Hematopoietic multipotent progenitor cell treated with erythropoietin and hydrocortisone succinate and interleukin-3 and kit ligand, for 6 days (in vitro differentiated cells): ENCODE measurements around the gene LDLRAD3.
"Not testable (repeated sequence)": the region's sequence is repeated elsewhere in the genome, so short reads cannot be mapped to it uniquely, and the experiment has no call there.

Experiments
- DNase-seq: peaks from one replicate; pipeline ENCODE4 v3.0.0-alpha.2; 2015

Gene LDLRAD3

DNA sequence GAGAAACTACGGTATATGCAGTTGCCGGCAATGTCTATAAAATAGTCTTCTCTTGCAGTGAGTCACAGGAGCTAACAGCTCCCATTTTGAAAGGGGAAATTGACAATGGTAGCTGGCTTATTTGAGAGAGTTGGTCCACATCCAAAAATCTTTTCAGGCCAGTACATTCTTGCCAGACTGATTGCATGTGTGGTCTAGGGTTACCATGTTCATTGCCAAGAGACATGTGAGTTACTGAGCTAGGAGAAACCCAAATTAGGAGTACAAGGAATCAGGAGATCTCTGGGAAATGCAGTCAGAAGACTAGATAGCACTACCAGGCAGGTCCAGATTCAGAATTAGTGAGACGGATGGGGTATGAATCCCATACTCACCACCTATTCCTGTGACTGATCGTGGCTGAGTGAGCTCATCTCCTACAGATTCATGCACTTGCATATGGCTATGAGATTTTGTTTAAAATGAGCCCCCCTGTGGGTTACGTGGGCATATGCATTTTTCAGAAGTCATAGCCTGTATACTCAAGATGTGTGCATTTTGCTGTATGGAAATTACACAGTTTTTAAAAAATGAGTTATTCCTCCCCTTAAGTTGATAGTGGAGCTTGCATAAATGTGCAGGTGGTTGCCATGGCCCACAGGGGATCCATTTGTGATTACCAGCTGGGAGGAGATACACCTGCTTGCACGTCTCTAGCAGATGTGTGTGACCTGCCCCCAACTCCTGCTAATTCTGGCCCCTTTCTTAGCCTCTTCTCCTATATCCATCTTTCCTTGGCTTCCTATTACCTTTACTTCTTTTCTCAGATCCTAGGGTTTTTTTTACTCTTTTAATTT lies 242.7 kb downstream of the LDLRAD3 start:
- no peak for DNase-seq

DNA sequence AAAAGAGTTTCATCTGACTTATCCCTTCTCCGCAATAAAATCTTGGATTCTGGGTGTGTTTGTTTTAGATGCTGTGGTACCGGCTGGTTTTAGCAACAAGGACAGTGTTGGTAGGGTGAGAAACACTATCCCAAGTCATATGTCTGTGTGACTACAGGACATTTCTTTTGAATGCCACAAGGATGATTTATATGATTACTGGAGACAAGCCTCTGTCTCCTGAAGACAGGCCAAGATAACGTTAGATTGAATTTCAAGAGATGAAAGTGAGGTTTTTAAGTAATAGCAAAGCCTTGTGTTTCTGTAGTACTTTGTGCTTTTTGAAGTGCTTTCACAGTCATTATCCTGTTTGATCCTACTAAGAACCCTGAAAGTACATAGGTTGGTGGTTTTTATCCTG lies 243.8 kb downstream of the LDLRAD3 start:
- no peak for DNase-seq

DNA sequence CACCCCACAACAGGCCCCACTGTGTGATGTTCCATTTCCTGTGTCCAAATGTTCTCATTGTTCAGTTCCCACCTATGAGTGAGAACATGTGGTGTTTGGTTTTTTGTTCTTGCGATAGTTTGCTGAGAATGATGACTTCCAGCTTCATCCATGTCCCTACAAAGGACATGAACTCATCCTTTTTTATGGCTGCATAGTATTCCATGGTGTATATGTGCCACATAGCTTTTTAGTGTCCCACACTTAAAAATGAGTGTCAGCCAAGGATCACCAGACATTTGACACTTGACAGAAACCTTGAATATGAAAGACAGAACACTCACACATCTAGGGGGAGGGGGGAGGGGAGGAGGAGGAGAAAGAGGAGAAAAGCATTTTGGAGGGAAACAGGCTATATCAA lies 245.9 kb downstream of the LDLRAD3 start:
- DNase-seq: not testable (repeated sequence)

DNA sequence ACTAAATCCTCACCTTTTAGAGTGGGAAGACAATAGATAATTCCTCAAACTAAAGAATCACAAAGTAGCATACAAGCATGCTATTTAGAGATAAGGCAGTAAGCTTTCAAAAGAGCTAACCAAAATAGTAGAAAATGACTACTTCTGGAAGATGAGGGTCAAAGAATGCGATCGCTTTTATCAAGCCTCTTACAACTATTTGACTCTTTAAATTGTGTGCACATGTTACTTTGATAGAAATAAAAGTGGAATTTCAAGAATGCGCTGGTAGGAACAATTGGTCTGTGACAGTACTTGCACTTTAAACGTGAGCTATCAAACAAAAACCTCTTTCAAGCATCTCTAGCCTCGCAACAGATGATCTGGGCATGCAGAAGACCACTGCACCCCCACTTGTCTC lies 248.1 kb downstream of the LDLRAD3 start:
- no peak for DNase-seq

DNA sequence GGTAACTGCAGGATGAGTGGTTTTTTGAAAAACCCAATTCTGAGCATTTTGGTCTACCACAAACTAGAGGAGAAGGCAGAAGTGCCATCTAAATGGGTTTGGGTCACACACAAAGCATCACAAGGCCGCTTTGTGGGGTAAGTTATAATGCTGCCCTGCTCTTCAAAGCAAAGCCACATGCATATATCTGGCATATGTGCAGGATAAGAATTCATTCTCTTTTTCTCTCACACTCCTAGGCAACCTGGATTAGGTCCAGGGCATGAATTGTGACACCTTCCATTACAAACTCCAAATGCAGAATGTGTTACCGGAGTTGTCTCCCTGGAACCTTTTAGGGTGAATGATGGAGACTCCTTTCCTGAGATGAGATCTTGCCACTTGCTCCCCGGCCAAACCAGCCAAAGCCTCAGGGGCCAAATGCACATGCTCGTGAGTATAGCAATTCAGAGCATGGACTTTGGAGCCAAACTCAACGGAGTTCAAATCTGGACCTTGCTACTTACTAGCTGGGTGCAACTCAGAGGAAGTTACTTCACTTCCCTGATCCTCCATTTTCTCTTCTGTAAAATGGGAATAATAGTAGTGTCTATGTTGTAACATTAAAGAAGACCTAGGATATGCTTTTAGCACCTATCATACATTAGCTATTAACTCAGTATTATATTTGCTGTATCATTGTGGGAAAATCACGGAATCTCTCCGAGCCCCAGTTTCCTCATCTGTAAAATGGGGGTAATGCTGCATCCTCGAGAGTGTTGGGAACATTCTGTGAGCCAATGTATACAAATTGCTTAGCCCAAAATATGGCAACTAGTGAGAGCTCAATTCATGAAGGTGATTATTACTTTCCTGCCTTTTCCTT lies 248.8 kb downstream of the LDLRAD3 start:
- no peak for DNase-seq

DNA sequence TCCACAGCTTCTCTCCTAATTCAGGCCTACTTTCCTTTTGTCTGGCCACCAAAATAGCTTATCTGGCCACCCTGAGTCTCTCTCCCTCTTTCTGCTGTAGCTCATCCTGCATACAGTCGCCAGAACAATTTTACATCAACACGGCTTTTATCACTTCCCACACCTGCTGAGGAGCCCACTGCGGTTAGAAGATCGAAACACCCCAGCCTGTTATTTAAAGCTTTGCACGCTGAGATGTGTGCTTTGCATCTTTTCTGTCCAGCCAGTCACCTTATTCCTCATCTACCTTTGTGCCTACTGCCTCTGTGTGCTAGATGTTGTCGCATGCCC lies 249.4 kb downstream of the LDLRAD3 start:
- DNase-seq: peak; percentile 31

DNA sequence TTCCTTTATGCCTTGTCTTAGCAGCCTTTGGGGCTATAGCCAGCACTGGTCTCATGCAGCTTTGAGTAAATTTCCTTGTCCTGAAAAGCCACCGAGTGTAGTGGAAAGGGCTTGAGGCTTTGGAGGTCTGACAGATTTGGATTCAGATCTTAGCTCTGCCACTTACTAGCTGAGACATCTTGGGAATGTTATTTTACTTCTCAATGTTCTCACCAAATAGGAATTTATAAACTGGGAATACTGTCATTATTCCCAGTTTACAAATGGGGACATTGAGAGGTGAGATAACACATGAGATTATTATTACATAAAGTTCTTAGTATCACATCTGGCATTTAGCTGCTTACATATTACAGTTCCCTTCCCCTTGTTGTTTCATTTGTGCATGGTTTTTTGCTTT lies 249.9 kb downstream of the LDLRAD3 start:
- no peak for DNase-seq

DNA sequence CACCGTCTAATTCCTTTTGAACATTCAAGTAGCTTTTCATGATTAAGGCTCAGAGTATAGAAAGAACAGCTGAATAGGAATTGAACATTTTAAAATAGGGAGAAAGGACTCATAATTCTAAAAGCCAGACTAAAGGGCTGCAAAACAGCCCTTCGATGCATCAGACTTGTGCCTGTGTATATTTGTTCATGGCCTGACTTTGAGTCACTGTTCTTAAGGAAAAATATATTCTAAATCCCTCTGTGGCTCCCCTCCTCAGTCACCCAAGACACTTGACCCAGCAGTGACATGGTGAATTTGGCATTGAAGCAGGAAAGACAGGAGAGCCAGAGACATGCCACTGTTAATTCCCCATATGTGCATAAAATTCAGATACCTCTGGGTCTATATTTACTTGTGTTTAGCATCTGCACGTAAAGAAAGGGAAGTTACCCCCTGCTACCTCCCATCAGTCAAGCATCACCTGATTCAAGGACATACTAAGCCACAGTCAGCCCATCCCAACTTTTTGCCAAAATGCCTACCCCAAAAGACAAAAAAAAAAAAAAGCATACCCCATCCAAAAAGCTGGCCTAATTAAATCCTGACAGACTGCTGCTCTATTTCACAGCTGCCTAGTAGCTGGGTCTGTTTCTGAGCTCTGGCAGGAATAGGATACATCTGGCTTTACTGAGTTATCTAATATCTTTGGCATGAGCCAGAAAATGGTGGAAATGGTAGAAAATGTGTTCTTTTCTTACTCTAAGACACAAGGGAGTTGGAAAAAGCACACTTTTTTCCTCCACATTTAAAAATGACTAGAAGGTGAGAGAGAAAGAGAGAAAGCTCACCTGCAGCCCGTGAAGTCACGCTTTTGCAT lies 251.9 kb downstream of the LDLRAD3 start:
- no peak for DNase-seq

DNA sequence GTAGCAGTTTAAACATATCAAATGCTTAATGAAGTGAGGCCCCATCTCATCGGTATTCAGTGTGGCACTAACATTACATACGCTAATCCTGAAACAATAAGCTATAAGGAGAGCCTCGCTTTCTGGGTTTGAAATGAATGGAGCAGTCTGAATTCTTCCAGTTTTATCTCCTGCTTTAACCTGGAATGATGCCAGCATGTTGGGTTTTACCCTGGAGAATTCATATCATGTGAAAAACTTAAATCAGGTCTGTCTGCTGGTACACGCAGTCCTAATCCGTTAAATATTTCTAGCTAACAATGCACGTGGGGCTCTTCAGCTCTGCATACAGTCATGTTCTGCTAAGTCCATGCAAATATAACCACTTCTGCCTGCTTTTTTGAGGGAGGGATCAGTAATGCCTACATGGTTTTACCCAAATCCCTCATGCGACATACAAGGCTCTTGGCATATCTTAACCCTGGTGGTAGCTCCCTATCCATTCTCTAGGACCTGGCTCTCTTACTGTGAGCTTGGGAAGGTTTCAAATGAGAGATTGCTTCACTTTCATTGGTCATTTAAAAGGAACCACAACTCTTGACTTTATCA lies 252.6 kb downstream of the LDLRAD3 start:
- DNase-seq: no peak

DNA sequence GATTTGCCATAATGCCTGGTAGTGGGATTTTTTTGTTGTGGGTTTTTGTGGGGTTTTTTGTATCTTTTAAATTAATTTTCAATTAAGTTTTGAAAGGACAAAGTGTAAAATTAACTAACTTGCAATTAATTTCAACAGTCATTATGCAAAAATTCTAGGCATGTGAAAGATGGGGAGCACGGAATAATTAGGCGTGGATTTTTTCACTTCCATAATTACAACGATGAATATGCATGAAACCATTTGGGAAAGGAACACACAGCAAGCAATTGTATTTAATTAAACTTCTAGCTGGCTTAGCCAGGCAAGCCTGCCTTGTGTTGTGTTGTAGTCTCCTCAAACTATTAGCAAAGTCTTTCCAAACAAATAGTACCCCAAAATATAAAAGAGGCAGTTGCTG lies 257.5 kb downstream of the LDLRAD3 start:
- DNase-seq: no peak

DNA sequence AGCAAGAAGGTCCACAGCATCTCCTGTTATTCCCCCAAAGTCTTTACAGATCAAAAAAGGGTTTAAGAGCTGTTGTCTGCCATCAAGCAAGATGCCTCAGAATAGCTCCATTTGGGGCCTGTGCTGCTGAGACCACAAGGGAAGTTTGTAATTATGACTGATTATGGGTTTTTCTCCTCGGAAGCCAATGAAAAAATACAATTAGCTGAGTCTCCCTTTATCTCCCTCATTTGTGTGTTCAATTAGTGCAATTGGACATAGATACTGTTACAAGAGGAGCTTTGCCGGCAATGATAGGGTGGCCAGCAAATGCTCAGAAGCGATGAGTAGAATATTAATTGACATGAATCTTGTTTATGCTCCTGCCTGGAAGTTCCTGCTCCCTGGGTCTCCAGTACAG lies 261.7 kb downstream of the LDLRAD3 start:
- no peak for DNase-seq

DNA sequence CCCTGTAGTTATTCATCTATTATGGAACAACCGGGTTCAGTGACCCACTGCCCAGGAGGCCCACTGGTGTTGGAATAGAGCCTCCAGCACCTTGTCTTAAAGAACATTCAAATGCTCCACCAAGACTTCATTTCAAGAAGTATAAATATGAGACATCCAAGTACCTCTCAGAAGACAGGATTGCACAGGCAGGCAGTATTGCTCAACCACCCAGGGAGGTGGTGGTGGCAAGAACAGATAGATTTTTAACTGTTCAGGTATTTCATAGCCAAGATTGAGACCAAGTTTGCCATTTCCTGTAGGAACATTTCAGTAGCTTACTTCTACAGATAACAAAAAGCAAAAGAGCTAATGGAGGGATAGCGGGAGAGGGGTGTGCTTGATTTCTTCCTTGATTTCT lies 266.7 kb downstream of the LDLRAD3 start:
- DNase-seq: no peak

DNA sequence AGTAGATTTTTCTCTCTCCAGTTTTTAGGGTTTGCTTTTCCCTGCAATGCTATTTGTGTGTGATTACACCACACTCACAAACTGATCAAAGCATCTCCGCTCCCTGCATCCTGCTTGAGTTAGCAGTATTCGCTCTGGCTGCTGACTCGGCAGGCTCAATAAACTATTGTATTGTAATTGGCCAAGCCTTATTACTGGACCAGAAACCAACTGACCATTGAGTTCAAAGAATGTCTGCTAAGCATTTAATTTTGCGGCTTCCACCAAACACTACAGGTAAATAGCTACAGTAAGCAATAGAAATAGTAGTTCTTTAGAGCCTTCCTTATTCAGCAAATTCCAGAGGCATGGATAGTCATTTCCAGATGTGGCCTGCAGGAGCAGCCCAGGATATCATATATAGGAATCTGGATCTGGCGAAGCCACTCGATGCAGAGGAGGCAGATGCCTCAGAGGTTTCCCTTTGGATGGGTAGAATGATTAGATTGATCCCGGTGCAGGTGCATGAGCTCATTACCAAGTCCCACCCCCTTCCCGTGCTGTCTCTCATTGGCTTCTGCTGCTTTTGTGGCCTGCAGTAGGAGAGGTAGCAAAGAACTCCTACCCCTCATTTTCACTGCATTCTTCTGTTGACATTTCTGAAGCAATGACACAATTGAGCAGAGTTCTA lies 268.0 kb downstream of the LDLRAD3 start:
- DNase-seq: no peak

DNA sequence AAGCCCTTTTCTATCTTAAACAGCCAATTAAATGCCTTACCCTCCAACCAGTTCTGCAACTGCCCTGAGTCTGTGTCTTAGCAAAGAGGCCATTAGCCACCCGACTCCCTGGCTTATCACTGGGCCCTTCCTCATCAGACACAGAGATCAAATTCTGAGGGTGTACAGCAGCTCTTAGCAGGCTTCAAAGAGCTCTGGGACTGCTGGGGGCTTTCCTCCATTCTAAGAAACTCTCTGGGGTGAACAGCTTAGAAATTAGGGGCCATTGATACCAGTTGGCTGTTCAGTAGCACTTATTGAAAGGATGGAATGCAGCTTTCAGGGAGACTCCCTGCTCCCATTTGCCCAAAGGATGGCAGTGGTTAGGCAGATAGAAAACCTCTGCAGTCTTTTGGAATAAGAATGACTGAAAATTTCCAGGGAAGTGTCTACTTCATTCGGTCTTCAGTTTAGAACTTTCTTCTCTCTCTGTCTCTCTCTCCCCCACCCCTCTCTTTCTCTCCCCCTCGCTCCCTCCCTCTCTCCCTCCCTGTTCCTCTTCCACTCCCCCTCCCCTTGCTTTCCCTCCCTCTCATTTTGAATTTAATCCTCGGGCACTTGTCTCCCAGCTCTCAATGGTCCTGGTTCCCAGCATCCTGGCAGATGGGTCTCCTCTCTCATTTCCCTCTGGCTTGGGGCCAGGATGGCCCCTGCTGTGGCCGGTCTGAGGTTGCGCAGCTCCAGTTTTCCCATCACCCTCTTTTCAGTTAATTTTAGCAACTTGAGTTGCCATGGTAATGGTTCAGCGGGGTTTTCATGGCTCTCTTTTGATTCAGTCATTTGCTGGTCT lies 268.9 kb downstream of the LDLRAD3 start:
- no peak for DNase-seq

DNA sequence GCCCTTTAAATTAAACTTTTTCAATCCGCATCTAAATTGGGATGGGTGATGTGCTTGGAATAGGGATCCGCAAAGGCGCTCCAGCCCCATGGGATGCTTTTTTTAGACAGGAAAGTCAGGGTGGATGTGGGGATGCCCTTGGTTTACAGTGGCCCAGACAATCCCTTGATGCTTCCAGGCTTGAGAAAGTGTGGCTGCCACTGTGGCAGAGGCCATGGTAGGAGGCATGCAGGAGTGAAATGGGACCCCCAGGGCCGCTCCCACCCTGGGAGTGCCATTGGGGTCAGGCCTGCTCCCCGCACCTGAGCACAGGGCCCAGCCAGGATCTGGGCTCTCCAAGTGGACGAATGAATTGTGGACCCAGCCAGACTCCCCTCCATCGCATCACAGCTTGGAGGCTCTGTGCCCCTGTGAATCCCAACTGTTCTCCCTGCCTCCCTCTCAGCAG lies 269.6 kb downstream of the LDLRAD3 start:
- DNase-seq: no peak

DNA sequence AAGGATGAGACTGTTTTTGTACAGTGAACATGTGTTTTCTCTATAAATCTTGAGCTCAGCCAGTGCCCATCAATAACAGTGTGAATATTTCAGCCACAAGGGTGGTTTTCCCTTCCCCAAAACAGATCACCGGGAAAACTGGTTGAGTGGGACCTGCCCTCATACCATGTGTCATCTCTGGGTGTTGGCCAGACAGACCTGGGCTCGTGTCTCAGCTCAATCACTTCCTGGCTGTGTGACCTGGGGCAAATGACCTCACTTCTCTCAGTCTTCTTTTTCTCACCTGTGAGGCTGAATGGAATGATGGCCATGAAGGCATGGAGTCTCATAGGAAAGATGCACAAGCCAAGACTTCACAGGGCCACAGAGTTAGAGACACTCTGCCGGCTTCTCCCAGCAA lies 270.6 kb downstream of the LDLRAD3 start:
- DNase-seq: no peak

DNA sequence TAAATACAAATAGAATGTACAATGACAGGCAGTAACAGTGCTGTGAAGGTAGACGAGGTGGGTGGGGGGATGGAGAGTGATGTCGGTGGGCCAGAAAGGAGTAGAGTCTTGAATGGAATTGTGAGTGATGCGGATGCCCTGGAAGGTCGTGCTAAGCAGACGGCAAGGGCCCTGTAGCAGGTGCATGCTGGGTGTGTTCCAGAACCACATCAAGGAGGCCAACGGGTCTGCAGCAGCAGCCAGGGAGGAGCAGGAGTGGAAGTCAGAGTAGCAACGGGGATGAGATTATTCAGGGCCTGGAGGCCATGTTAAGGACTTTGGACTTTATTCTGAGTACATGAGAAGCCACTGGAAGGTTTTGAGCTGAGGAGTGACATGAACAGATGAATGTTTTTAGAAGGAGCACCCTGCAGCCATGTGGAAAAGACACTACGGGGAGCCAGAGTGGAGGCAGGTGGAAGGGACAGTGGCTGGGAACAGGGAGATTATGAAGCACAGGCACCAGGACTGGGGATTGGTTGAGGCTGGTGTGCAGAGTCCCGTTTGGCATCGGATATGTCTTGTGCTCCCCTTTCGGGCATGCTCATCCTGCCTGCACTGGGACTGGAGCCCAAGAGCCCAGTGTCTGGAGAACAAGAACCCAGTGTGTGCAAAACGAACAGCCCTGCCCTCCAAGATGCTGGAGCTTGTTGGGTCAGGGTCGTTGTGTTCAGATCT lies 271.3 kb downstream of the LDLRAD3 start:
- DNase-seq: no peak

DNA sequence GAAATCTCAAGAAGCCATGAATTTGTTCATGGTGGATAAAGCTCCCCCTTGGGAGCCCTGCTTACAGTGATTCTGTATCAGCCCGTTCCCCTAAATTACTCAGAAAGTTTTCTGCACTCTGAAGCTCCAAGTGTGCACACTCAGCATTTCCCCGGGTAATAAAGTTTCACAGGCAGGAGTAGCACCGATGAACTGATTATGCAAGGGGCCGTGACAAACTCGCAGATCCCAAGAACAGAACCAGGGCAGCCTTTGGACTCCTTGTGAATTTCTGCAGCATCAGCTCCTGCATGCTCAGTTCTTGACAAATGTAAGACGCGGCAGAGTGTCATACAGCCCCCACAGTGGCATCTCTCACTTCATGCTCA lies 271.8 kb downstream of the LDLRAD3 start:
- DNase-seq: no peak

DNA sequence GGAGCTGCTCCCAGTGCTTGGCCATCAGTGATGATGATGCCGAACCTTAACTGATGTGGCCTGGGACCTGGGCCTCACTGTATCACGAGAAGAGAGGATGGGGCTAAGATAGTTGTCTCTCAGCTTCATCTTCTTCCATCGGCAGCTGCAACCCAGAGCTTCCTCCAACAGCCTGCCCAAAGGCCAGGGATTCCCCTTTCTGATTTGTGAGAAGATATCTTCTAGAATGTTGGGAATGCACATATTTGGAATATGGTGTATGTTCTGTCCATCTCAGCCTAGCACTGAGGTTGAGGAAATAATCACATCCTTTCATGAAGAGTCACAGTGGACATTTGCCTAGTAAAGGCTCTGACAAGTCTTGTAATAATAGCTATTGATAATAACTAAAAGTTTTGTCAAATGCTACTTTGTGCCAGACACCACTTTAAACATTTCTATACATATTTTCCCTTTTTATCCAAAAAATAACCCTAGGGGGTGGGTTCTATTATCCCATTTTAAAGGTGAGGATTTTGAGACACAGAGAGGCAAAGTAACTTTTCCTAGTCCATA lies 272.3 kb downstream of the LDLRAD3 start:
- no peak for DNase-seq

DNA sequence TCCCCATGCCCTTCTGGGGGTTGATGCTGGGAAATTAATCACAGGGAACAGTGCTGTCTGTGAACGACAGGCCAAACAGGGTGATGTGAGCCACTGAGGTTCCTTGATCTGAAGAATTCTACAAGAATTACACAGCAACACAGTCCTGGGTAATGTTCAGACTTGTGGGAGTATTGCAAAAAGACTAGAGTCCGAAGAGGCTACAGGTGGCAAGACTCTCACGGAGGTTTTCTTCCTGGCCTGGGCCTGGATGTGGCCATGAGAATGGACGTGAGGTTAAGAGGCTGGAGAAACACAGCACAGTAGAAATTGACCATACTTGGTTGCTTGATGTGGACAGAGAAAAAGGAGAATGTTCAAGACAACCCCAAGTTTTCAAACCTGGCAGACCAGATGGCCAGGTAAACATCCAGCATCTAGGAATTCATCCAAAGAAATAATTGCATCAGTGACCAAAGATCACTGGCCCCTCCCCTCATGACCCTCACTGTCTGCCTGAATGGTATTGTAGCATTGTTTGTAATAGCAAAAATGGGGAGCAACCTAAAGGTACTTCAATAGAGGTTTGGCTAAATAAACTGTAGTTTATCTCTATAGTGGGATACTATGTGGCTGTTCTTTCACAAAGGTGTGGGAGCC lies 274.5 kb downstream of the LDLRAD3 start:
- DNase-seq: no peak
